ENCODE results near the gene RAPGEF5. TPM values are rescaled to one million over a fixed set of nuclear protein-coding genes. Genes with fewer than 3 reads are reported as not detected.

Gene RAPGEF5
- total RNA-seq, 2 experiments from 2014 or later, result 0.21 to 0.40 TPM

DNA sequence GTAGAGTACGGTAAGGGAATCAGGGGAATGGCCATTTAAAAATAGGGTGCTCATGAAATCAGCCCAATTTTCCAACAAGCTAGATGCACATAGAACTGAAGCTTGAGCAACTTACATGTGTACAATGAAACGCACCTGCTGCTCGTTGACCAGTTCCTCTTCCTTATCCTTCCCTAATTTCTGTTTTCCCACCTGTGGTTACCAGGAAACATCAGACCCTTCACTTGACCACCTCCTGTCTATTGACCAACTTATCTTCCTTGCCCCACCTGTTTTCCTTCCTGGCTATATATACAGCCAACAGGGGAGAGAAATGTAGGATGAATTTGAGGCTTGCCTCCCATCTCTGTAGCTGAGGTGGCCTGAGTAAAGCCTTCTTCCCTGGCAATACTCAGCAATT lies 37.8 kb upstream of the RAPGEF5 start:
- CTCF ChIA-PET, result no interaction called here
- intact Hi-C loops (cut with micrococcal nuclease), result no loop called here

DNA sequence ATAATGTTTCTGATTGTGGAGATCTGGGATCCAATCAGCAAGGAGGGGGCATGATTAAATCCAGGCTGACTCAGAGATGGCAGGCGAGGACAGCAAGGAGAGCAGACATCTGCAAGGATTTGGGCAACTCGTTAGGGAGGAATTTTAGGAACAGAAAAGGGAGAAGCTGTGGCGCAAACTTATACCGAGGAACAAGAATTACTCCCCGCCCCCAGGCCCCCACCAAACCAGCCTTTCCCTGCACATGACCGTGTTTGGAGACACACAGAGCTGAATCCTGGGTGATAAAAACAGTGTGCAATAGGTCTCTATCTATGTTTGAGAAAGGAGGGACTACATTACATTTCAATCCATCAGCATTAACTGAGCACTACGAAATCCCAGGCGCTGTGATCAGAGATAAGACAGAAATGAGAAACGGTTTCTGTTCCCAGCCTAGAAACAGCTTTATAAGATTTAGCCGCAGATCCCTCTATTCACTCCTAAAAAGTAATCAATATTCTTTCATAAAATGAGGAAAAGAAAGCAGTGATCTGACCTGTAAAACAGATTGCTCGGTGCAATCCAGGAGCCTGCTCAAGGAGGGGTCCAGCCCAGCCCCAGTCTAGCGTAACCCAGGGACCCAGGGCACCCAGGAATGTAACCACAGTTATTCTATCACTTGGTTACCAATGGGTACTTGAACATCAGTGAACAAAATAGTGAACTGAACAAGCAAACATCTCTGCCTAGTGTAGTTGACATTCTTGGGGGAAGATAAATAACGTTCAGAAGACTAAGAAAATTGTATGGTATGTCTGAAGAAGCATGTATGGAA lies 37.2 kb upstream of the RAPGEF5 start:
- no peak overlapping the region for H3K4me3 Mint-ChIP-seq
- H3K36me3 Mint-ChIP-seq (ENCODE audit: low read depth), result no peaks in the 10 kb centered on the region
- H3K27ac Mint-ChIP-seq, result no peak overlapping the region
- no peaks in the 10 kb centered on the region for H3K4me1 Mint-ChIP-seq (ENCODE audit: low read depth)
- no peak for DNase-seq
- CTCF ChIA-PET, result no interaction called here
- intact Hi-C loops (cut with micrococcal nuclease), result no loop called here
- no peaks in the 10 kb centered on the region for H3K9me3 Mint-ChIP-seq
- H3K27me3 Mint-ChIP-seq (ENCODE audit: low read depth), result peaks cover under 1% of the 10 kb centered on the region

More for the DNA sequence above, 37.8 kb upstream of the RAPGEF5 start:
- Mint-ChIP-seq H3K4me3 (no peak overlapping the region), H3K36me3 (ENCODE audit: low read depth) (no peaks in the 10 kb centered on the region), H3K4me1 (ENCODE audit: low read depth) (no peaks in the 10 kb centered on the region), H3K27ac (no peak overlapping the region), H3K9me3 (no peaks in the 10 kb centered on the region), H3K27me3 (ENCODE audit: low read depth) (no peaks in the 10 kb centered on the region)
- no peak for DNase-seq

DNA sequence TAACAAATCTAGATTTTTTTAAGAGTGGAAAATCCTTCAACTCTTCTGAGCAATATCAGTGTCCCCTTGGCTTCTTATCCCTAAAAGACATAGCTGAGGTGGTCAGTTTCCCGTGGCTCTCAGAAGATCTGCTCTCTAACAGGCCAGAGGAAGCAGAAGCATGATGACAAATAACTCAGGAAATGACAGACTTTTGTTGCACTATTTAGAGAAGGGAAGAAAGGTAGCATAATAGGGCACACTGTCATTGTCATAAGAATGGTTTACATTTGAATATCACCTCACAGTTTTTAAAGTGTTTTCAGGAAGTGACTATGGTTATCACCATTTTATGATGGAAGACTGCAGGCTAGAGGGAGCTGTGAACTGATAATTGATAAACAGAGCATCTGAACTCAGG lies 33.6 kb upstream of the RAPGEF5 start:
- H3K9me3 Mint-ChIP-seq, result no peaks in the 10 kb centered on the region
- intact Hi-C loops (cut with micrococcal nuclease), result no loop called here
- no peak overlapping the region for H3K4me3 Mint-ChIP-seq
- no peak for DNase-seq
- H3K4me1 Mint-ChIP-seq (ENCODE audit: low read depth), result no peaks in the 10 kb centered on the region
- peaks cover 3% of the 10 kb centered on the region for H3K27me3 Mint-ChIP-seq (ENCODE audit: low read depth)
- H3K36me3 Mint-ChIP-seq (ENCODE audit: low read depth), result no peaks in the 10 kb centered on the region
- CTCF ChIA-PET, result no interaction called here
- no peak overlapping the region for H3K27ac Mint-ChIP-seq

DNA sequence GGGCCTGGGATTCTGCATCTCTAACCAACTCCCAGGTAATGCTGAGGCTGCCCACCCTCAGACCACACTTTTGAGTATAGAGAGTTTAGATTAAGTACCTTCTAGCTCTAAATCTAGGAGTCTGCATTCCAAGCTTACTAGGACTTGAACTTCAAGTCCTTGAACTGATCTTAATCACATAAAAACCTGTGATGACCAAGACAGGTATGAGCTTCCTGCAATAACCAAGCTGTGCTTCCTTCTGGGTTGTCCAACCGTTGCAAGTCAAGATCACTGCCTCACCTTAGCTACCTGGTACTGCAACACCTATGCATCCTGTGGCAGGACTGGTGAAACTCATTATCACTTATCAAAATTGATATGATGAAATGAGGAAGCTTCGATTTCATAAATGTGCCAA lies 32.9 kb upstream of the RAPGEF5 start:
- CTCF ChIA-PET, result no interaction called here

DNA sequence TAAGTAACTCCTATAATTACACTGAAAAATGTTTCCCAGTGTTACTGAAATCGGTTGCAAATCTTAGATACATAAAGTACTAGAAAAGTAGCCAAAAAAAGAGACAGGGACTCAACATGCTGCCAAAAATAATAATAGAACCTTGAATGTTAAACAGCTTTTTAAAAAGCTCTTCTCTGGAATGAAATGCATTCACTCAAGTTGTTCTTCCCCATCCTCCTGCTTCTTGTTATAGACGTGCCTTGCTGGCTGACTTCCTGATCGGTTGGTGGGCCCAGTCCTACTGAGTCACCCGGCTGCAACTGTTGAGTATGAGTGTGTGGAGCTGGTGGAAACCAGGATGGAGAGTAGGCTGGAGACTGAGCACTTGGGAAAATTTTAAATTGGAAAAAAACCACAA lies 30.6 kb upstream of the RAPGEF5 start:
- no peaks in the 10 kb centered on the region for H3K36me3 Mint-ChIP-seq (ENCODE audit: low read depth)
- H3K27ac Mint-ChIP-seq, result no peak overlapping the region
- DNase-seq, result no peak
- intact Hi-C loops (cut with micrococcal nuclease), result no loop called here
- no peak overlapping the region for H3K4me3 Mint-ChIP-seq
- H3K27me3 Mint-ChIP-seq (ENCODE audit: low read depth), result peaks cover 3% of the 10 kb centered on the region
- CTCF ChIA-PET, result no interaction called here
- H3K4me1 Mint-ChIP-seq (ENCODE audit: low read depth), result no peaks in the 10 kb centered on the region
- no peaks in the 10 kb centered on the region for H3K9me3 Mint-ChIP-seq

More for the DNA sequence above, 32.9 kb upstream of the RAPGEF5 start:
- DNase-seq, result no peak
- Mint-ChIP-seq H3K9me3 (no peaks in the 10 kb centered on the region), H3K27ac (no peak overlapping the region), H3K4me3 (no peak overlapping the region), H3K36me3 (ENCODE audit: low read depth) (no peaks in the 10 kb centered on the region), H3K27me3 (ENCODE audit: low read depth) (peaks cover 3% of the 10 kb centered on the region), H3K4me1 (ENCODE audit: low read depth) (no peaks in the 10 kb centered on the region)
- intact Hi-C loops (cut with micrococcal nuclease), result no loop called here

GRCh38 chr7:22386865-22387264 lies 29.9 kb upstream of the RAPGEF5 start:
- Mint-ChIP-seq H3K9me3 (no peaks in the 10 kb centered on the region), H3K36me3 (ENCODE audit: low read depth) (no peaks in the 10 kb centered on the region), H3K27ac (no peak overlapping the region), H3K4me1 (ENCODE audit: low read depth) (no peaks in the 10 kb centered on the region), H3K27me3 (ENCODE audit: low read depth) (peaks cover 3% of the 10 kb centered on the region), H3K4me3 (no peak overlapping the region)
- DNase-seq, result no peak
- CTCF ChIA-PET, result no interaction called here
- intact Hi-C loops (cut with micrococcal nuclease), result no loop called here

GRCh38 chr7:22386206-22386858 lies 29.4 kb upstream of the RAPGEF5 start:
- no peak for DNase-seq
- Mint-ChIP-seq H3K4me1 (ENCODE audit: low read depth) (no peaks in the 10 kb centered on the region), H3K27me3 (ENCODE audit: low read depth) (peaks cover 3% of the 10 kb centered on the region), H3K4me3 (no peak overlapping the region), H3K27ac (no peak overlapping the region), H3K9me3 (no peaks in the 10 kb centered on the region), H3K36me3 (ENCODE audit: low read depth) (no peaks in the 10 kb centered on the region)
- intact Hi-C loops (cut with micrococcal nuclease), result no loop called here
- CTCF ChIA-PET, result no interaction called here

GRCh38 chr7:22385326-22385725 lies 28.4 kb upstream of the RAPGEF5 start:
- no peaks in the 10 kb centered on the region for H3K36me3 Mint-ChIP-seq (ENCODE audit: low read depth)
- DNase-seq, result no peak
- no peak overlapping the region for H3K4me3 Mint-ChIP-seq
- H3K27me3 Mint-ChIP-seq (ENCODE audit: low read depth), result peaks cover 3% of the 10 kb centered on the region
- no peaks in the 10 kb centered on the region for H3K4me1 Mint-ChIP-seq (ENCODE audit: low read depth)
- H3K27ac Mint-ChIP-seq, result no peak overlapping the region
- CTCF ChIA-PET, result no interaction called here
- intact Hi-C loops (cut with micrococcal nuclease), result no loop called here
- H3K9me3 Mint-ChIP-seq, result no peaks in the 10 kb centered on the region

- Mint-ChIP-seq H3K27me3 (ENCODE audit: low read depth) (no peaks in the 10 kb centered on the region), H3K4me3 (no peak overlapping the region), H3K36me3 (ENCODE audit: low read depth) (no peaks in the 10 kb centered on the region), H3K27ac (no peak overlapping the region), H3K9me3 (no peaks in the 10 kb centered on the region), H3K4me1 (ENCODE audit: low read depth) (no peaks in the 10 kb centered on the region)
- DNase-seq, result no peak
- intact Hi-C loops (cut with micrococcal nuclease), result no loop called here
- CTCF ChIA-PET, result no interaction called here
These were observed 23.4 kb upstream of the RAPGEF5 start for GRCh38 chr7:22380333-22380732.

- CTCF ChIA-PET, result interaction anchor here (0.7 kb wide), 1 partner anchor 577 kb away, joined by 3 read pairs; no protein-coding TSS in a partner anchor
- H3K27ac Mint-ChIP-seq, result no peak overlapping the region
- intact Hi-C loops (cut with micrococcal nuclease), result no loop called here
- DNase-seq, result no peak
- no peaks in the 10 kb centered on the region for H3K36me3 Mint-ChIP-seq (ENCODE audit: low read depth)
- H3K4me3 Mint-ChIP-seq, result no peak overlapping the region
- H3K4me1 Mint-ChIP-seq (ENCODE audit: low read depth), result no peaks in the 10 kb centered on the region
- no peaks in the 10 kb centered on the region for H3K27me3 Mint-ChIP-seq (ENCODE audit: low read depth)
- H3K9me3 Mint-ChIP-seq, result no peaks in the 10 kb centered on the region
These were observed 21.4 kb upstream of the RAPGEF5 start for GRCh38 chr7:22378199-22378980.

DNA sequence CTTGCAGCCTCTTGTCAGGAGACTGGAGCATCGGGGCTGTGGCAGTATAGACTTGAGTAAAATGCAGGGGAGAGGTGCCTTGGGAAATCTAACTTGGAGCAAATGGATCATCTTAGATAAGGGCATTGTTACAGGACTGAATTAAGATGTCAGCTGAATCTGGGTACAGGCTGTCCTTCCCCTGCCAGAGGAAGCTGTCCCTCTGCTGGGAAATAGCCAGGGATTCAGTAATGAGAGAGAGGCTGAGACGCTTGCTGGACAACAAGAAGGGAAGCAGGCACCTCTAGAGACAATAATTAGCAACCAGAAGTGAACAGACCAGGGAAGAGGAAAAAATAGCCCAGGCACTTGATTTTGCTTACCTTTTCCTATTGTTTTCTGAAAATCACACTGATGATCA lies 20.7 kb upstream of the RAPGEF5 start:
- CTCF ChIA-PET, result no interaction called here
- Mint-ChIP-seq H3K4me1 (ENCODE audit: low read depth) (no peaks in the 10 kb centered on the region), H3K27me3 (ENCODE audit: low read depth) (no peaks in the 10 kb centered on the region), H3K9me3 (no peaks in the 10 kb centered on the region), H3K36me3 (ENCODE audit: low read depth) (no peaks in the 10 kb centered on the region), H3K4me3 (no peak overlapping the region), H3K27ac (no peak overlapping the region)
- no peak for DNase-seq
- intact Hi-C loops (cut with micrococcal nuclease), result no loop called here

- H3K4me3 Mint-ChIP-seq, result no peak overlapping the region
- H3K27me3 Mint-ChIP-seq (ENCODE audit: low read depth), result no peaks in the 10 kb centered on the region
- no peak overlapping the region for H3K27ac Mint-ChIP-seq
- intact Hi-C loops (cut with micrococcal nuclease), result no loop called here
- H3K4me1 Mint-ChIP-seq (ENCODE audit: low read depth), result no peaks in the 10 kb centered on the region
- no peak for DNase-seq
- no peaks in the 10 kb centered on the region for H3K9me3 Mint-ChIP-seq
- no peaks in the 10 kb centered on the region for H3K36me3 Mint-ChIP-seq (ENCODE audit: low read depth)
- CTCF ChIA-PET, result interaction anchor here (0.6 to 0.7 kb wide), 2 partner anchors 100 to 273 kb away, joined by 3 to 4 read pairs; no protein-coding TSS in a partner anchor
These were observed 18.6 kb upstream of the RAPGEF5 start for GRCh38 chr7:22375359-22376048.
